H9 (cell line): Measurements from ENCODE around the gene PLXNC1. TPM values are rescaled to one million over a fixed set of nuclear protein-coding genes. Genes with fewer than 3 reads are reported as not detected.

ENCODE experiments used
- DNase-seq: peaks from one replicate; pipeline ENCODE4 v3.0.0-alpha.2; 2017
- H2AFZ ChIP-seq: one replicate; pipeline ENCODE4 v1.6.1; 2013; ENCODE audit warnings: mild to moderate bottlenecking, low read length, control low read depth, moderate library complexity
- H2AK5ac ChIP-seq: 2 replicates; pipeline ENCODE4 v1.6.1; 2013; ENCODE audit warnings: low read length, control low read depth, mixed read lengths; ENCODE audit not compliant: insufficient read length
- H2BK120ac ChIP-seq: one replicate; pipeline ENCODE4 v1.6.1; 2013; ENCODE audit warnings: low read depth, mild to moderate bottlenecking, low read length, control low read depth, inconsistent platforms; ENCODE audit not compliant: poor library complexity, severe bottlenecking
- H2BK12ac ChIP-seq: 2 replicates; pipeline ENCODE4 v1.6.1; 2013; ENCODE audit warnings: low read length, control low read depth, mixed read lengths, low read depth; ENCODE audit not compliant: insufficient read length
- H2BK15ac ChIP-seq: 2 replicates; pipeline ENCODE4 v1.6.1; 2013; ENCODE audit warnings: low read depth, low read length, control low read depth
- H2BK20ac ChIP-seq: one replicate; pipeline ENCODE4 v1.6.1; 2013; ENCODE audit warnings: low read depth, mild to moderate bottlenecking, low read length, control low read depth, inconsistent platforms; ENCODE audit not compliant: poor library complexity, severe bottlenecking
- H2BK5ac ChIP-seq: 2 replicates; pipeline ENCODE4 v1.6.1; 2013; ENCODE audit warnings: low read length, control low read depth, mixed read lengths; ENCODE audit not compliant: insufficient read length
- H3K14ac ChIP-seq: 2 replicates; pipeline ENCODE4 v1.6.1; 2013; ENCODE audit warnings: low read length, control low read depth; ENCODE audit not compliant: insufficient read depth
- H3K18ac ChIP-seq: 2 replicates; pipeline ENCODE4 v1.6.1; 2013; ENCODE audit warnings: low read depth, mild to moderate bottlenecking, mixed read lengths, low read length, control low read depth; ENCODE audit not compliant: insufficient read length
- H3K23ac ChIP-seq: 2 replicates; pipeline ENCODE4 v1.6.1; 2013; ENCODE audit warnings: low read length, control low read depth, mixed read lengths, low read depth; ENCODE audit not compliant: insufficient read length
- H3K23me2 ChIP-seq: 2 replicates; pipeline ENCODE4 v1.6.1; 2013; ENCODE audit warnings: low read depth, mild to moderate bottlenecking, mixed read lengths, low read length, control low read depth; ENCODE audit not compliant: insufficient read length, poor library complexity, severe bottlenecking
- H3K27ac ChIP-seq: 2 replicates; pipeline ENCODE4 v1.5.1; 2013; ENCODE audit warnings: low read length, control low read depth, mixed read lengths, low read depth; ENCODE audit not compliant: insufficient read length
- H3K27me3 ChIP-seq: 2 replicates; pipeline ENCODE4 v1.6.1; 2013; ENCODE audit warnings: low read length, control low read depth, inconsistent platforms; ENCODE audit not compliant: insufficient read depth
- H3K4ac ChIP-seq: 2 replicates; pipeline ENCODE4 v1.6.1; 2013; ENCODE audit warnings: low read depth, mild to moderate bottlenecking, control low read depth, inconsistent platforms, low read length, moderate library complexity
- H3K4me1 ChIP-seq: 2 replicates; pipeline ENCODE4 v1.6.1; 2013; ENCODE audit warnings: low read length, control low read depth, inconsistent platforms; ENCODE audit not compliant: insufficient read depth
- H3K4me2 ChIP-seq: 2 replicates; pipeline ENCODE4 v1.6.1; 2013; ENCODE audit warnings: low read length, control low read depth, mixed read lengths; ENCODE audit not compliant: insufficient read length, insufficient read depth
- H3K56ac ChIP-seq: 2 replicates; pipeline ENCODE4 v1.6.1; 2013; ENCODE audit warnings: low read depth, mild to moderate bottlenecking, mixed read lengths, low read length, control low read depth; ENCODE audit not compliant: insufficient read length
- H3K79me1 ChIP-seq: 2 replicates; pipeline ENCODE4 v1.6.1; 2013; ENCODE audit warnings: low read depth, mild to moderate bottlenecking, moderate library complexity, low read length, control low read depth, inconsistent platforms; ENCODE audit not compliant: insufficient read depth, poor library complexity, severe bottlenecking
- H3K79me2 ChIP-seq: 2 replicates; pipeline ENCODE4 v1.6.1; 2013; ENCODE audit warnings: low read length, control low read depth, inconsistent platforms; ENCODE audit not compliant: insufficient read depth
- H3K9ac ChIP-seq: 2 replicates; pipeline ENCODE4 v1.6.1; 2013; ENCODE audit warnings: low read length, control low read depth, mixed read lengths; ENCODE audit not compliant: insufficient read length; ENCODE audit errors: extremely low read depth
- H3K9me3 ChIP-seq: one replicate; pipeline ENCODE4 v1.6.1; 2013; ENCODE audit warnings: low read depth, low read length, inconsistent platforms; ENCODE audit not compliant: control insufficient read depth
- H3T11ph ChIP-seq: one replicate; pipeline ENCODE4 v1.6.1; 2013; ENCODE audit warnings: mild to moderate bottlenecking, low read length, control low read depth, inconsistent platforms
- H4K20me1 ChIP-seq: one replicate; pipeline ENCODE4 v1.6.1; 2013; ENCODE audit not compliant: control insufficient read depth, insufficient read length, insufficient read depth
- H4K5ac ChIP-seq: 2 replicates; pipeline ENCODE4 v1.6.1; 2013; ENCODE audit warnings: low read depth, mild to moderate bottlenecking, mixed read lengths, low read length, control low read depth; ENCODE audit not compliant: insufficient read length
- H4K8ac ChIP-seq: replicated peaks from 2 replicates; pipeline ENCODE4 v1.6.1; 2013; ENCODE audit warnings: low read length, control low read depth, mixed read lengths, low read depth; ENCODE audit not compliant: insufficient read length
- H4K91ac ChIP-seq: 2 replicates; pipeline ENCODE4 v1.6.1; 2013; ENCODE audit warnings: low read depth, mild to moderate bottlenecking, moderate library complexity, mixed read lengths, low read length, control low read depth; ENCODE audit not compliant: insufficient read length
- H3K27ac Mint-ChIP-seq, 3 experiments: 2 replicates in 2 of 3; 3 replicates in 1 of 3; pipeline ENCODE4 v1.8.0; 2020 to 2021; ENCODE audit warnings: mixed read lengths in 3 of 3, mild to moderate bottlenecking in 1 of 3, moderate library complexity in 1 of 3
- H3K27me3 Mint-ChIP-seq: 2 replicates; pipeline ENCODE4 v1.8.0; 2021; ENCODE audit warnings: low read depth, mild to moderate bottlenecking, moderate library complexity, mixed read lengths
- H3K36me3 Mint-ChIP-seq, 3 experiments: 2 replicates in 2 of 3; 3 replicates in 1 of 3; pipeline ENCODE4 v1.8.0; 2020 to 2021; ENCODE audit warnings: low read depth in 3 of 3, mixed read lengths in 3 of 3; ENCODE audit not compliant: insufficient read depth in 1 of 3
- H3K4me1 Mint-ChIP-seq, 2 experiments: 2 replicates each; pipeline ENCODE4 v1.8.0; 2020; ENCODE audit warnings: mixed read lengths in 2 of 2
- H3K4me3 Mint-ChIP-seq, 2 experiments: 2 replicates in 1 of 2; 3 replicates in 1 of 2; pipeline ENCODE4 v1.8.0; 2020 to 2021; ENCODE audit warnings: mild to moderate bottlenecking in 2 of 2, mixed read lengths in 2 of 2, moderate library complexity in 1 of 2
- H3K9me3 Mint-ChIP-seq, 2 experiments: 2 replicates in 1 of 2; 3 replicates in 1 of 2; pipeline ENCODE4 v1.8.0; 2020; ENCODE audit warnings: mild to moderate bottlenecking in 2 of 2, mixed read lengths in 2 of 2, moderate library complexity in 1 of 2
- WGBS: extraction: QIAGEN DNeasy Blood & Tissue Kit; methylation state at CpG from one replicate; pipeline ENCODE4 v1.1.7; 2013; ENCODE audit warnings: missing lambda C conversion rate, low lambda C conversion rate, mixed read lengths; ENCODE audit not compliant: insufficient read length; ENCODE audit errors: extremely low coverage; 5-methylcytosine and 5-hydroxymethylcytosine counted together
- total RNA-seq: library from RNA; stranded (reverse); gene quantifications from 2 replicates; pipeline ENCODE4 v1.2.1, GENCODE V29; 2021
- TF ChIP-seq, protein P1 (sequence below): fragments of 200-600 bp; sonication (generic); conservative IDR thresholded peaks from 3 replicates; pipeline ENCODE4 v1.8.0; 2021; ENCODE audit warnings: antibody characterized with exemption, mild to moderate bottlenecking

The PLXNC1 gene
- total RNA-seq, 1 experiment from 2014 or later = 1.2 TPM

DNA sequence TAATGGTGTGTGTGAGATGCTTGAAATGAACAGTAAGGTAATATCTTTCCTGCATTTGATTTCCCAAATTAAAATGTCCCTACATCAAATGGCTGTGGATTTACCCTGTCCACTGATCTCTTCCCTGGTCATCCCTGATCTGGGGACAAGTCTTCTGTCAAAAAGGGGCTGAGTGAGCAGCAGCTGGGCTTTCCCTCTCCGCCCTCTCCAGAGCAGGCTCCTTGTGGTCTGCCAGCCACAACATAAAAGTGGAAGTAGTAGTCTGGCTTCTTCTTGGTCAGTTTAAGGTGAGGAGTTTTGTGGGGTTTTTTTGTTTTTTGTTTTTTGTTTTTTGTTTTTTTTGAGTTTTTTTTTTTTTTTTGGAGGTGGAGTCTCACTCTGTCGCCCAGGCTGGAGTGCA is 25.2 kb upstream of the PLXNC1 start:
- DNase-seq = no peak
- Histone ChIP-seq H3K4me1 (no peaks in the 10 kb centered on the region), H3K23ac (no peak overlapping the region), H3K4me2 (no peak overlapping the region), H2BK120ac (no peak overlapping the region), H3K79me2 (no peaks in the 10 kb centered on the region), H3K4ac (no peak overlapping the region), H3K23me2 (no peaks in the 10 kb centered on the region), H3K27me3 (no peaks in the 10 kb centered on the region), H3K27ac (no peak overlapping the region), H4K5ac (no peak overlapping the region), H2BK5ac (no peak overlapping the region), H3K56ac (no peak overlapping the region), H2BK12ac (no peak overlapping the region), H4K8ac (no peak overlapping the region), H2AK5ac (no peak overlapping the region), H3T11ph (no peak overlapping the region), H4K91ac (no peak overlapping the region), H3K9ac (no peak overlapping the region), H2BK20ac (no peak overlapping the region), H3K9me3 (no peaks in the 10 kb centered on the region), H3K14ac (no peak overlapping the region), H3K79me1 (no peaks in the 10 kb centered on the region), H4K20me1 (no peaks in the 10 kb centered on the region), H2AFZ (no peak overlapping the region), H3K18ac (no peak overlapping the region), H2BK15ac (no peak overlapping the region)
- no CpG with 5 or more reads among the region's 2 CpGs for WGBS
- H3K9me3 Mint-ChIP-seq = no peaks in the 10 kb centered on the region
- no peak overlapping the region for H3K4me3 Mint-ChIP-seq
- H3K27ac Mint-ChIP-seq = no peak overlapping the region; a peak in 1 of 7 replicates
- TF ChIP-seq, protein P1, sequence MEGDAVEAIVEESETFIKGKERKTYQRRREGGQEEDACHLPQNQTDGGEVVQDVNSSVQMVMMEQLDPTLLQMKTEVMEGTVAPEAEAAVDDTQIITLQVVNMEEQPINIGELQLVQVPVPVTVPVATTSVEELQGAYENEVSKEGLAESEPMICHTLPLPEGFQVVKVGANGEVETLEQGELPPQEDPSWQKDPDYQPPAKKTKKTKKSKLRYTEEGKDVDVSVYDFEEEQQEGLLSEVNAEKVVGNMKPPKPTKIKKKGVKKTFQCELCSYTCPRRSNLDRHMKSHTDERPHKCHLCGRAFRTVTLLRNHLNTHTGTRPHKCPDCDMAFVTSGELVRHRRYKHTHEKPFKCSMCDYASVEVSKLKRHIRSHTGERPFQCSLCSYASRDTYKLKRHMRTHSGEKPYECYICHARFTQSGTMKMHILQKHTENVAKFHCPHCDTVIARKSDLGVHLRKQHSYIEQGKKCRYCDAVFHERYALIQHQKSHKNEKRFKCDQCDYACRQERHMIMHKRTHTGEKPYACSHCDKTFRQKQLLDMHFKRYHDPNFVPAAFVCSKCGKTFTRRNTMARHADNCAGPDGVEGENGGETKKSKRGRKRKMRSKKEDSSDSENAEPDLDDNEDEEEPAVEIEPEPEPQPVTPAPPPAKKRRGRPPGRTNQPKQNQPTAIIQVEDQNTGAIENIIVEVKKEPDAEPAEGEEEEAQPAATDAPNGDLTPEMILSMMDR = no peak
- H3K36me3 Mint-ChIP-seq = no peaks in the 10 kb centered on the region; a peak in 1 of 7 replicates
- H3K4me1 Mint-ChIP-seq = peaks cover 7% of the 10 kb centered on the region in 2 experiments; a peak in 3 of 4 replicates
- H3K27me3 Mint-ChIP-seq = peaks cover 59% of the 10 kb centered on the region
